ENCODE measurements around the gene ANKS1A.

The ANKS1A gene

GRCh38 chr6:34890533-34890925 lies 1.5 kb downstream of the ANKS1A start:
- Histone ChIP-seq H3K36me3 (ENCODE audit: control insufficient read depth, low read length) (peaks cover 9% of the 10 kb centered on the region), H3K4me2 (ENCODE audit: low read length) (peak overlapping the region; percentile 63), H3K79me2 (ENCODE audit: control insufficient read depth, low read length) (peaks cover 48% of the 10 kb centered on the region), H3F3A (ENCODE audit: control insufficient read depth, insufficient read depth) (0 out of 2 replicates have a peak, but pooled peaks cover 3% of the 10 kb centered on the region), H3K4me1 (ENCODE audit: control insufficient read depth, low read length) (peaks cover 29% of the 10 kb centered on the region), H4K20me1 (ENCODE audit: control insufficient read depth, insufficient read depth, low read depth, low read length) (no peaks in the 10 kb centered on the region), H3K4me3 (ENCODE audit: low read length) (peak overlapping the region; percentile 100), H3K9me3 (ENCODE audit: control insufficient read depth, insufficient read depth, low read length) (no peaks in the 10 kb centered on the region), H3K9me2 (replicated peaks; ENCODE audit: control insufficient read depth, low read length) (no peaks in the 10 kb centered on the region), H3K27me3 (ENCODE audit: control insufficient read depth, low read length) (no peaks in the 10 kb centered on the region), H3K27ac (ENCODE audit: low read depth, low read length) (no peak overlapping the region)
- TF ChIP-seq CTCF (IDR thresholded peaks at IDR 0.05; ENCODE audit: low read depth, low read length, poor library complexity, severe bottlenecking): no peak
- no peak for TF ChIP-seq EZH2phosphoT487 (IDR thresholded peaks at IDR 0.05; ENCODE audit: borderline replicate concordance, low read length)

- TF ChIP-seq EZH2phosphoT487 (IDR thresholded peaks at IDR 0.05; ENCODE audit: borderline replicate concordance, low read length) (no peak), CTCF (IDR thresholded peaks at IDR 0.05; ENCODE audit: low read depth, low read length, poor library complexity, severe bottlenecking) (no peak)
- Histone ChIP-seq H3K27me3 (ENCODE audit: control insufficient read depth, low read length) (no peaks in the 10 kb centered on the region), H4K20me1 (ENCODE audit: control insufficient read depth, insufficient read depth, low read depth, low read length) (no peaks in the 10 kb centered on the region), H3K36me3 (ENCODE audit: control insufficient read depth, low read length) (peaks cover 6% of the 10 kb centered on the region), H3K9me2 (replicated peaks; ENCODE audit: control insufficient read depth, low read length) (no peaks in the 10 kb centered on the region), H3K4me1 (ENCODE audit: control insufficient read depth, low read length) (peaks cover 29% of the 10 kb centered on the region), H3K4me3 (ENCODE audit: low read length) (no peak overlapping the region), H3K4me2 (ENCODE audit: low read length) (peak overlapping the region; percentile 63; the same call in 1 of the 2 replicates), H3F3A (ENCODE audit: control insufficient read depth, insufficient read depth) (0 out of 2 replicates have a peak, but pooled peaks cover 3% of the 10 kb centered on the region), H3K79me2 (ENCODE audit: control insufficient read depth, low read length) (peaks cover 44% of the 10 kb centered on the region), H3K9me3 (ENCODE audit: control insufficient read depth, insufficient read depth, low read length) (no peaks in the 10 kb centered on the region), H3K27ac (ENCODE audit: low read depth, low read length) (no peak overlapping the region)
Measured at GRCh38 chr6:34891296-34891695, 2.2 kb downstream of the ANKS1A start.

- peaks cover 20% of the 10 kb centered on the region for H3K4me1 ChIP-seq (ENCODE audit: control insufficient read depth, low read length)
- H3K4me3 ChIP-seq (ENCODE audit: low read length): no peak overlapping the region
- H3F3A ChIP-seq (ENCODE audit: control insufficient read depth, insufficient read depth): no peaks in the 10 kb centered on the region
- TF ChIP-seq CTCF (IDR thresholded peaks at IDR 0.05; ENCODE audit: low read depth, low read length, poor library complexity, severe bottlenecking) (no peak), EZH2phosphoT487 (IDR thresholded peaks at IDR 0.05; ENCODE audit: borderline replicate concordance, low read length) (no peak)
- no peaks in the 10 kb centered on the region for H3K9me3 ChIP-seq (ENCODE audit: control insufficient read depth, insufficient read depth, low read length)
- H3K36me3 ChIP-seq (ENCODE audit: control insufficient read depth, low read length): no peaks in the 10 kb centered on the region
- no peaks in the 10 kb centered on the region for H3K9me2 ChIP-seq (replicated peaks; ENCODE audit: control insufficient read depth, low read length)
- no peak overlapping the region for H3K27ac ChIP-seq (ENCODE audit: low read depth, low read length)
- H3K79me2 ChIP-seq (ENCODE audit: control insufficient read depth, low read length): peaks cover 32% of the 10 kb centered on the region
- no peak overlapping the region for H3K4me2 ChIP-seq (ENCODE audit: low read length)
- H3K27me3 ChIP-seq (ENCODE audit: control insufficient read depth, low read length): no peaks in the 10 kb centered on the region
- no peaks in the 10 kb centered on the region for H4K20me1 ChIP-seq (ENCODE audit: control insufficient read depth, insufficient read depth, low read depth, low read length)
Measured at GRCh38 chr6:34894693-34895092, 5.6 kb downstream of the ANKS1A start.
